ENCODE measurements around the gene CERS2. TPM values are rescaled to one million over a fixed set of nuclear protein-coding genes. Genes with fewer than 3 reads are reported as not detected.
A peak's percentile ranks its signal among the peaks of the same experiment; 100 is the strongest.

CERS2 gene
- total and polyA plus RNA-seq, 2 of the 13 experiments (the other 11 are each of a cell fraction or from before 2014, with no cell fraction given) = 269 to 298 TPM

DNA sequence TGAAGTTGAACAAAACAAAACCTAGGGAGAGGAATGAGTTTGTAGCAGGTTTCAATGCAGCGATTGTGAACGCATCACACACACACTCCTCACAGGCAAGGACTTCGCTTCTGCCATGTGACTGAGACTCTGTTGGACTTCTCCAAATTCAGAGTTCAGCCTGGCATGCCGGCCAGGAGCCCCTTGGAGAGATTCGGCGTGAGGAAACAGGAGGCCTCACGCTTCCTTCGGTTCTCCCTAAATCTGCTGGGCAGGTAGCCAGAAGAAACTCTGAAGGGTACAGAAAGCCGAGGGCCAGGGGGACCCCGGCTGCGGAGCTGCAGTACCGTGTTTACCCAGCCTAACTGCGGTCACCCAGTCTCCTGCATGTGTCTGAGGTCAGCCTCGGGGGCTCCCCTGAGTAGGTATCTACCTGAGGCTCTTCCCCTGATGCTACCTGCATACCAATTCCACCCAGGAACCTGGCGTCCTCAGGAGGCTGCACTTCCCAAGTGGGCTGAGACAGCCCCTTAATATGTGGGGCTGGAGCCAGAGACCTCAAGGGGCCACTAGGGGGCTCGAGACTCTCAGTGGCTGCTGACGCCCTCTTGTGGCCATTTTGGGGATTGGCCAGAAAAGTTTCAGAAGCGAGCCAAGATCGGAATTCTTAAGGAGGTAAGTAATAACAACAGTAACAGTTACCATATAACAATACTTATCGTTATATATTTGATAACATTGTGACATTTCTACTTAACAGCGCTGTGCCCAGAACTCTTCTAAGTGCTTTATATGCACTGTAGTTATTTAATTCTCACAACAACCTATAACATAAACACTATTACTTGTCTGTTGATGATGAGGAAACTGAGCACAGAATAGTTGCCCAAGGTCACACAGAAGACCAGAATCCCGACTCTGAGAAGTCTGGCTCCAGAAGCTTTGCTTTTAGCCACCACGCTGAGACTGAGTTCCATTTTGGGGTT is 4.7 kb upstream of the CERS2 start (continued):
- TF ChIP-seq, protein P1, sequence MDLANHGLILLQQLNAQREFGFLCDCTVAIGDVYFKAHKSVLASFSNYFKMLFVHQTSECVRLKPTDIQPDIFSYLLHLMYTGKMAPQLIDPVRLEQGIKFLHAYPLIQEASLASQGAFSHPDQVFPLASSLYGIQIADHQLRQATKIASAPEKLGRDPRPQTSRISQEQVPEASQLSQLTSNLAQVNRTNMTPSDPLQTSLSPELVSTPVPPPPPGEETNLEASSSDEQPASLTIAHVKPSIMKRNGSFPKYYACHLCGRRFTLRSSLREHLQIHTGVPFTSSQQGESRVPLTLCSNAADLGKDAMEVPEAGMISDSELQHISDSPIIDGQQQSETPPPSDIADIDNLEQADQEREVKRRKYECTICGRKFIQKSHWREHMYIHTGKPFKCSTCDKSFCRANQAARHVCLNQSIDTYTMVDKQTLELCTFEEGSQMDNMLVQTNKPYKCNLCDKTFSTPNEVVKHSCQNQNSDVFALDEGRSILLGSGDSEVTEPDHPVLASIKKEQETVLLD (CRISPR knock-in tag; IDR thresholded peaks at IDR 0.05; ENCODE audit: low read depth) = no peak
- TF ChIP-seq TEAD2 (CRISPR knock-in tag; IDR thresholded peaks at IDR 0.05) (no peak), HOXA7 (CRISPR knock-in tag; IDR thresholded peaks at IDR 0.05) (no peak), ATRX (CRISPR knock-in tag; IDR thresholded peaks at IDR 0.05; ENCODE audit: borderline replicate concordance) (no peak), PCBP2 (optimal IDR thresholded peaks at IDR 0.05; ENCODE audit: low read depth, low read length, poor library complexity, severe bottlenecking) (no peak), PPARG (CRISPR knock-in tag; conservative IDR thresholded peaks at IDR 0.05) (no peak), ZMYM3 (CRISPR knock-in tag; IDR thresholded peaks at IDR 0.05) (no peak), NFE2L1 (CRISPR knock-in tag; IDR thresholded peaks at IDR 0.05; ENCODE audit: borderline replicate concordance) (no peak), U2AF2 (IDR thresholded peaks at IDR 0.05; ENCODE audit: low read depth, low read length) (no peak), GTF3A (CRISPR knock-in tag; conservative IDR thresholded peaks at IDR 0.05) (no peak), POLR2AphosphoS2 (IDR thresholded peaks at IDR 0.05; ENCODE audit: low read depth, low read length) (no peak), KLF12 (CRISPR knock-in tag; IDR thresholded peaks at IDR 0.05; ENCODE audit: borderline replicate concordance) (no peak), NCOR1 (IDR thresholded peaks at IDR 0.05; ENCODE audit: borderline replicate concordance, low read length) (no peak; the same call in 1 of the 2 replicates), NCOA2 (CRISPR knock-in tag; IDR thresholded peaks at IDR 0.05) (0 out of 2 replicates have a peak, but pooled peaks have one; percentile 35), ZNF749 (CRISPR knock-in tag; IDR thresholded peaks at IDR 0.05; ENCODE audit: borderline replicate concordance) (no peak), POLR2G (IDR thresholded peaks at IDR 0.05; ENCODE audit: low read depth, low read length) (no peak), ZSCAN22 (CRISPR knock-in tag; IDR thresholded peaks at IDR 0.05) (no peak)
- TF ChIP-seq, protein P2, sequence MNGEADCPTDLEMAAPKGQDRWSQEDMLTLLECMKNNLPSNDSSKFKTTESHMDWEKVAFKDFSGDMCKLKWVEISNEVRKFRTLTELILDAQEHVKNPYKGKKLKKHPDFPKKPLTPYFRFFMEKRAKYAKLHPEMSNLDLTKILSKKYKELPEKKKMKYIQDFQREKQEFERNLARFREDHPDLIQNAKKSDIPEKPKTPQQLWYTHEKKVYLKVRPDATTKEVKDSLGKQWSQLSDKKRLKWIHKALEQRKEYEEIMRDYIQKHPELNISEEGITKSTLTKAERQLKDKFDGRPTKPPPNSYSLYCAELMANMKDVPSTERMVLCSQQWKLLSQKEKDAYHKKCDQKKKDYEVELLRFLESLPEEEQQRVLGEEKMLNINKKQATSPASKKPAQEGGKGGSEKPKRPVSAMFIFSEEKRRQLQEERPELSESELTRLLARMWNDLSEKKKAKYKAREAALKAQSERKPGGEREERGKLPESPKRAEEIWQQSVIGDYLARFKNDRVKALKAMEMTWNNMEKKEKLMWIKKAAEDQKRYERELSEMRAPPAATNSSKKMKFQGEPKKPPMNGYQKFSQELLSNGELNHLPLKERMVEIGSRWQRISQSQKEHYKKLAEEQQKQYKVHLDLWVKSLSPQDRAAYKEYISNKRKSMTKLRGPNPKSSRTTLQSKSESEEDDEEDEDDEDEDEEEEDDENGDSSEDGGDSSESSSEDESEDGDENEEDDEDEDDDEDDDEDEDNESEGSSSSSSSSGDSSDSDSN (CRISPR knock-in tag; IDR thresholded peaks at IDR 0.05) = 0 out of 2 replicates have a peak, but pooled peaks have one; percentile 36
- TF ChIP-seq, protein P3, sequence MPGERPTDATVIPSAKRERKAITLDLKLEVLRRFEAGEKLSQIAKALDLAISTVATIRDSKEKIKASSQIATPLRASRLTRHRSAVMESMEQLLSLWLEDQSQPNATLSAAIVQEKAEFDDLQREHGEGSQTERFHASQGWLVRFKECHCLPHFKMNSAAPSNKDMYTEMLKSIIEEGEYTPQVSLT (CRISPR knock-in tag; IDR thresholded peaks at IDR 0.05; ENCODE audit: borderline replicate concordance, low read depth) = no peak
- TF ChIP-seq, protein P4, sequence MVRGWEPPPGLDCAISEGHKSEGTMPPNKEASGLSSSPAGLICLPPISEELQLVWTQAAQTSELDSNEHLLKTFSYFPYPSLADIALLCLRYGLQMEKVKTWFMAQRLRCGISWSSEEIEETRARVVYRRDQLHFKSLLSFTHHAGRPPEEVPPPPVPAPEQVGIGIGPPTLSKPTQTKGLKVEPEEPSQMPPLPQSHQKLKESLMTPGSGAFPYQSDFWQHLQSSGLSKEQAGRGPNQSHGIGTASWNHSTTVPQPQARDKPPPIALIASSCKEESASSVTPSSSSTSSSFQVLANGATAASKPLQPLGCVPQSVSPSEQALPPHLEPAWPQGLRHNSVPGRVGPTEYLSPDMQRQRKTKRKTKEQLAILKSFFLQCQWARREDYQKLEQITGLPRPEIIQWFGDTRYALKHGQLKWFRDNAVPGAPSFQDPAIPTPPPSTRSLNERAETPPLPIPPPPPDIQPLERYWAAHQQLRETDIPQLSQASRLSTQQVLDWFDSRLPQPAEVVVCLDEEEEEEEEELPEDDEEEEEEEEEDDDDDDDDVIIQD (CRISPR knock-in tag; IDR thresholded peaks at IDR 0.05; ENCODE audit: low read depth) = 0 out of 2 replicates have a peak, but pooled peaks have one; percentile 48
- TF ChIP-seq, protein P5, sequence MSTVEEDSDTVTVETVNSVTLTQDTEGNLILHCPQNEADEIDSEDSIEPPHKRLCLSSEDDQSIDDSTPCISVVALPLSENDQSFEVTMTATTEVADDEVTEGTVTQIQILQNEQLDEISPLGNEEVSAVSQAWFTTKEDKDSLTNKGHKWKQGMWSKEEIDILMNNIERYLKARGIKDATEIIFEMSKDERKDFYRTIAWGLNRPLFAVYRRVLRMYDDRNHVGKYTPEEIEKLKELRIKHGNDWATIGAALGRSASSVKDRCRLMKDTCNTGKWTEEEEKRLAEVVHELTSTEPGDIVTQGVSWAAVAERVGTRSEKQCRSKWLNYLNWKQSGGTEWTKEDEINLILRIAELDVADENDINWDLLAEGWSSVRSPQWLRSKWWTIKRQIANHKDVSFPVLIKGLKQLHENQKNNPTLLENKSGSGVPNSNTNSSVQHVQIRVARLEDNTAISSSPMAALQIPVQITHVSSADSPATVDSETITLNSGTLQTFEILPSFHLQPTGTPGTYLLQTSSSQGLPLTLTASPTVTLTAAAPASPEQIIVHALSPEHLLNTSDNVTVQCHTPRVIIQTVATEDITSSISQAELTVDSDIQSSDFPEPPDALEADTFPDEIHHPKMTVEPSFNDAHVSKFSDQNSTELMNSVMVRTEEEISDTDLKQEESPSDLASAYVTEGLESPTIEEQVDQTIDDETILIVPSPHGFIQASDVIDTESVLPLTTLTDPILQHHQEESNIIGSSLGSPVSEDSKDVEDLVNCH (CRISPR knock-in tag; IDR thresholded peaks at IDR 0.05) = no peak
